ENCODE results near the gene CTBP2.

GRCh38 chr10:124993736-124994451, 166.5 kb downstream of the CTBP2 start:
- TF ChIP-seq CTCF (IDR thresholded peaks at IDR 0.05; ENCODE audit: low read depth, low read length, missing input control) (no peak), RAD21 (IDR thresholded peaks at IDR 0.05) (no peak), TAF1 (conservative IDR thresholded peaks at IDR 0.05) (no peak)
